HT-29 (cell line): ENCODE measurements around the gene EYA2. TPM values are rescaled to one million over a fixed set of nuclear protein-coding genes. Genes with fewer than 3 reads are reported as not detected.
"Not testable (repeated sequence)": the region's sequence is repeated elsewhere in the genome, so short reads cannot be mapped to it uniquely, and the experiment has no call there.

ENCODE experiments used
- DNase-seq: peaks from one replicate; pipeline ENCODE4 v3.0.0-alpha.2; 2015; ENCODE audit warnings: low spot score
- total RNA-seq: library from RNA; depleted of rRNA; stranded (reverse); fragments of >200 nt; shearing (Covaris generic); gene quantifications from 2 replicates; pipeline ENCODE4 v1.2.3, GENCODE V29; 2014

The EYA2 gene
- total RNA-seq, 1 experiment from 2014 or later, result not detected

- no peak for DNase-seq
Observed at GRCh38 chr20:46895906-46896242, 1.2 kb downstream of the EYA2 start.

- DNase-seq, result no peak
Observed at GRCh38 chr20:46897328-46897880, 2.8 kb downstream of the EYA2 start.

- no peak for DNase-seq
Observed at GRCh38 chr20:46898423-46898822, 3.8 kb downstream of the EYA2 start.

GRCh38 chr20:46899621-46900020 is 5.0 kb downstream of the EYA2 start:
- DNase-seq, result no peak

GRCh38 chr20:46900086-46900485 is 5.4 kb downstream of the EYA2 start:
- DNase-seq, result no peak

GRCh38 chr20:46900826-46901225 is 6.2 kb downstream of the EYA2 start:
- DNase-seq, result no peak

- no peak for DNase-seq
Observed at GRCh38 chr20:46901638-46902037, 7.0 kb downstream of the EYA2 start.

- DNase-seq, result no peak
Observed at GRCh38 chr20:46903256-46903655, 8.6 kb downstream of the EYA2 start.

- no peak for DNase-seq
Observed at GRCh38 chr20:46903937-46904336, 9.3 kb downstream of the EYA2 start.

- DNase-seq, result no peak
Observed at GRCh38 chr20:46905364-46906125, 10.9 kb downstream of the EYA2 start.

GRCh38 chr20:46913329-46914044 is 18.8 kb downstream of the EYA2 start:
- DNase-seq, result no peak

- no peak for DNase-seq
Observed at GRCh38 chr20:46914789-46915379, 20.2 kb downstream of the EYA2 start.

GRCh38 chr20:46915575-46916257 is 21.1 kb downstream of the EYA2 start:
- no peak for DNase-seq

- no peak for DNase-seq
Observed at GRCh38 chr20:46916258-46916603, 21.6 kb downstream of the EYA2 start.

GRCh38 chr20:46917155-46917554 is 22.5 kb downstream of the EYA2 start:
- DNase-seq, result no peak

GRCh38 chr20:46920114-46920513 is 25.5 kb downstream of the EYA2 start:
- DNase-seq, result no peak

- not testable (repeated sequence) for DNase-seq
Observed at GRCh38 chr20:46922841-46923240, 28.2 kb downstream of the EYA2 start.

- no peak for DNase-seq
Observed at GRCh38 chr20:46923550-46923949, 28.9 kb downstream of the EYA2 start.

- no peak for DNase-seq
Observed at GRCh38 chr20:46928580-46929132, 34.0 kb downstream of the EYA2 start.

- no peak for DNase-seq
Observed at GRCh38 chr20:46929902-46930301, 35.3 kb downstream of the EYA2 start.

GRCh38 chr20:46930640-46931339 is 36.1 kb downstream of the EYA2 start:
- DNase-seq, result no peak
